Measurements from ENCODE around the gene CHAMP1.

GRCh38 chr13:114309086-114309485 lies 5.2 kb upstream of the CHAMP1 start:
- no peak for TF ChIP-seq CTCF (IDR thresholded peaks at IDR 0.05; ENCODE audit: insufficient read depth, low read depth, low read length)
- no peak for TF ChIP-seq EZH2 (IDR thresholded peaks at IDR 0.05; ENCODE audit: insufficient read depth, low read length)
